CD4-positive, alpha-beta T cell treated with Interferon gamma for 1 hour (primary cell): Measurements from ENCODE around the gene CEP19.

Experiments
- DNase-seq: peaks from one replicate; pipeline ENCODE4 v3.0.0-alpha.2; 2020

Gene CEP19

DNA sequence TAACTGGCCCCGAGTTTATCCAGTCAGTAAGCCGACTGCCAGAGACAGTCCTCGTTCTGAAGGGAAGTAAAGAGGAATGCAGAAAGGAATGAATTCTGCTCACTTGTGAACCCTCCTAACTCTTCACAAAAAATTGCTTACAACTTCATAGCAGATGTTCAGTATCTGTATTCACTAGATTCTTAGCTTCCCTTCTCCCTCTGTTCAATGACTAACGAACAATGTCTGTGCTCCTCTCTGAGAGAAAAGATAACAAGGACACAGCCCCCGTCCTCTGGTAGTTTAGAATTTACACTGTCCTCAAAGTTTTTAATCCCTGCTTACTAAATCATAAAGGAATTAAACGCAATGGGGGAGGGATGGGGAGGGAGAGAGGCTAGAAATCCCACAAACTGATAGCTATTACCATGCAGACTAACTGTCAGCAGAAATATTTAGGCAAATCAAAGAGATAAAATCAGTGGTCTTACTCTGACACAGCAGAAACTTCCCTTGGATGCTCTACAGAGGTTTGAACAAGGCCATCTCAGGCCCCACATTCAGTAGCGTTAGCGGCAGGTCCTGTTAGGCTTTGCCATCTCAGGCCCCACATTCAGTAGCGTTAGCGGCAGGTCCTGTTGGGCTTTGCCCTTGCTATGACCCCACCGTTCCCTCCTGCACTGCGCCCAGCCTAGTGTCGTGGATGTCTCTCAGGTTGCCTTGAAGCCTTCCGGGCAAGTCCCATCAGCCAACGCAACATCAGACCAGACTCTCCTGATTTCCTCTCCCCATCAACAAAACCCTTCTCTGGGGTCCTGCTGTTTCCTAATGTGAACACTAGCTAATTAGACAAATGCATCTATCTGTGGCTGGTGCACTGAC lies 49.1 kb downstream of the CEP19 start:
- DNase-seq: no peak

DNA sequence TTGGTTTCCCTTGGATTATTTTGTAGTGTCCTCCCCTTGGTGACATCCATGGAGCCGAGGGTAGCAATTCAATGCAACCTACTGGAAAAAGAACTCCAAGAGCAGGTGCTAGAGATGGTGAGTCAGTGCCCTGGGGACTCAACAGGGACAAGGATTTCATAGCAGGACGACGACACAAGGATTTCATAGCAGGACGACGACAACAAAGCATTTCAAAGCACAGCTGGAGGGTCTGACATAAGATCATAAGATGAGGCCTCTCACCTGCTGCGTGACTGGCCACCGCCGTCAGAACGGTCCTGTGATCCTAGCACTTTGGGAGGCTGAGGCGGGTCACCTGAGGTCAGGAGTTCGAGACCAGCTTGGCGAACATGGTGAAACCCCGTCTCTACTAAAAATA lies 50.0 kb downstream of the CEP19 start:
- DNase-seq: no peak

DNA sequence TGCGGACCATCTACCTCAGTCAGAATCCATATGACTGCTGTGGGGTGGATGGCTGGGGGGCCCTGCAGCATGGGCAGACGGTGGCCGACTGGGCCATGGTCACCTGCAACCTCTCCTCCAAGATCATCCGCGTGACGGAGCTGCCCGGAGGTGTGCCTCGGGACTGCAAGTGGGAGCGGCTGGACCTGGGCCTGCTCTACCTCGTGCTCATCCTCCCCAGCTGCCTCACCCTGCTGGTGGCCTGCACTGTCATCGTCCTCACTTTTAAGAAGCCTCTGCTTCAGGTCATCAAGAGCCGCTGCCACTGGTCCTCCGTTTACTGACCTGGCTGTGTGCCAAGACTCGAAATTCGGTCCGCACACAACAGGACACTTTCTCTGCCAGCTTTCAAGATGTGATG lies 50.6 kb downstream of the CEP19 start:
- DNase-seq: no peak

DNA sequence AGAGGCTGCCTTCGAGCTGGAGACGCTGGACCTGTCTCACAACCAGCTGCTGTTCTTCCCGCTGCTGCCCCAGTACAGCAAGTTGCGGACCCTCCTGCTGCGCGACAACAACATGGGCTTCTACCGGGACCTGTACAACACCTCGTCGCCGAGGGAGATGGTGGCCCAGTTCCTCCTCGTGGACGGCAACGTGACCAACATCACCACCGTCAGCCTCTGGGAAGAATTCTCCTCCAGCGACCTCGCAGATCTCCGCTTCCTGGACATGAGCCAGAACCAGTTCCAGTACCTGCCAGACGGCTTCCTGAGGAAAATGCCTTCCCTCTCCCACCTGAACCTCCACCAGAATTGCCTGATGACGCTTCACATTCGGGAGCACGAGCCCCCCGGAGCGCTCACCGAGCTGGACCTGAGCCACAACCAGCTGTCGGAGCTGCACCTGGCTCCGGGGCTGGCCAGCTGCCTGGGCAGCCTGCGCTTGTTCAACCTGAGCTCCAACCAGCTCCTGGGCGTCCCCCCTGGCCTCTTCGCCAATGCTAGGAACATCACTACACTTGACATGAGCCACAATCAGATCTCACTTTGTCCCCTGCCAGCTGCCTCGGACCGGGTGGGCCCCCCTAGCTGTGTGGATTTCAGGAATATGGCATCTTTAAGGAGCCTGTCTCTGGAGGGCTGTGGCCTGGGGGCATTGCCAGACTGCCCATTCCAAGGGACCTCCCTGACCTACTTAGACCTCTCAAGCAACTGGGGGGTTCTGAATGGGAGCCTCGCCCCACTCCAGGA lies 51.5 kb downstream of the CEP19 start:
- no peak for DNase-seq

DNA sequence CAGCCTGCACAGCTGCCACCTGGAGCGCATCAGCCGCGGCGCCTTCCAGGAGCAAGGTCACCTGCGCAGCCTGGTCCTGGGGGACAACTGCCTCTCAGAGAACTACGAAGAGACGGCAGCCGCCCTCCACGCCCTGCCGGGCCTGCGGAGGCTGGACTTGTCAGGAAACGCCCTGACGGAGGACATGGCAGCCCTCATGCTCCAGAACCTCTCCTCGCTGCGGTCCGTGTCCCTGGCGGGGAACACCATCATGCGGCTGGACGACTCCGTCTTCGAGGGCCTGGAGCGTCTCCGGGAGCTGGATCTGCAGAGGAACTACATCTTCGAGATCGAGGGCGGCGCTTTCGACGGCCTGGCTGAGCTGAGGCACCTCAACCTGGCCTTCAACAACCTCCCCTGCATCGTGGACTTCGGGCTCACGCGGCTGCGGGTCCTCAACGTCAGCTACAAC lies 52.1 kb downstream of the CEP19 start:
- no peak for DNase-seq
